Endodermal cell (in vitro differentiated cells): ENCODE results near the gene PTPN5. TPM values are rescaled to one million over a fixed set of nuclear protein-coding genes. Genes with fewer than 3 reads are reported as not detected.

Experiments used
- DNase-seq: peaks from one replicate; pipeline ENCODE4 v3.0.0-alpha.2; 2017
- H3K27ac ChIP-seq: 2 replicates; pipeline ENCODE4 v1.5.1; 2013; ENCODE audit warnings: mild to moderate bottlenecking, low read depth, low read length, moderate library complexity
- H3K27me3 ChIP-seq: 2 replicates; pipeline ENCODE4 v1.6.1; 2013; ENCODE audit warnings: mild to moderate bottlenecking, low read length, moderate library complexity; ENCODE audit not compliant: insufficient read depth, control insufficient read depth, poor library complexity, severe bottlenecking
- H3K36me3 ChIP-seq: 2 replicates; pipeline ENCODE4 v1.7.0; 2013; ENCODE audit warnings: mild to moderate bottlenecking, low read length, moderate library complexity; ENCODE audit not compliant: control insufficient read depth, insufficient read depth
- H3K4me1 ChIP-seq: one replicate; pipeline ENCODE4 v1.7.0; 2013; ENCODE audit warnings: low read length; ENCODE audit not compliant: control insufficient read depth, insufficient read depth
- H3K4me3 ChIP-seq: 2 replicates; pipeline ENCODE4 v1.5.1; 2013; ENCODE audit warnings: mild to moderate bottlenecking, low read length, moderate library complexity
- H3K9ac ChIP-seq: 2 replicates; pipeline ENCODE4 v1.6.1; 2013; ENCODE audit warnings: mild to moderate bottlenecking, low read length, moderate library complexity; ENCODE audit not compliant: poor library complexity, severe bottlenecking; ENCODE audit errors: extremely low read depth
- H3K9me3 ChIP-seq: 2 replicates; pipeline ENCODE4 v1.6.1; 2013; ENCODE audit warnings: mild to moderate bottlenecking, low read length, moderate library complexity; ENCODE audit not compliant: control insufficient read depth
- H3K27ac Mint-ChIP-seq: 2 replicates; pipeline ENCODE4 v1.8.0; 2020; ENCODE audit warnings: mixed read lengths
- H3K27me3 Mint-ChIP-seq: 2 replicates; pipeline ENCODE4 v1.8.0; 2021; ENCODE audit warnings: mild to moderate bottlenecking, mixed read lengths; ENCODE audit not compliant: insufficient read depth
- H3K36me3 Mint-ChIP-seq: 2 replicates; pipeline ENCODE4 v1.8.0; 2020; ENCODE audit warnings: low read depth, mixed read lengths
- H3K4me1 Mint-ChIP-seq: 2 replicates; pipeline ENCODE4 v1.8.0; 2020; ENCODE audit warnings: mixed read lengths
- H3K4me3 Mint-ChIP-seq: 2 replicates; pipeline ENCODE4 v1.8.0; 2020; ENCODE audit warnings: mild to moderate bottlenecking, moderate library complexity, mixed read lengths
- H3K9me3 Mint-ChIP-seq: 2 replicates; pipeline ENCODE4 v1.8.0; 2020; ENCODE audit warnings: mild to moderate bottlenecking, mixed read lengths
- CTCF ChIP-seq: fragments of 200-600 bp; sonication (generic); conservative IDR thresholded peaks from 2 replicates; pipeline ENCODE4 v1.5.0; 2021; ENCODE audit warnings: antibody characterized with exemption, mild to moderate bottlenecking
- WGBS, 2 experiments: methylation state at CpG; one replicate each; pipeline versions ENCODE4 v1.1.5 to v1.1.7; 2013; ENCODE audit warnings: missing lambda C conversion rate in 2 of 2, mixed read lengths in 1 of 2; ENCODE audit not compliant: insufficient coverage in 1 of 2, insufficient read length in 1 of 2; 5-methylcytosine and 5-hydroxymethylcytosine counted together
- total RNA-seq, 2 donors: library from RNA; stranded (reverse); fragmentation: NEBNext Ultra II Directional in 1 of 2; extraction: Animal tissue kit (Norgen Biotek cat#: 25700) in 1 of 2; gene quantifications; 2 replicates in 1 of 2; 3 replicates in 1 of 2; pipeline ENCODE4 v1.2.1, GENCODE V29; 2021

The PTPN5 gene
- total RNA-seq, 2 donors from 2014 or later = 27.6 to 51.0 TPM

DNA sequence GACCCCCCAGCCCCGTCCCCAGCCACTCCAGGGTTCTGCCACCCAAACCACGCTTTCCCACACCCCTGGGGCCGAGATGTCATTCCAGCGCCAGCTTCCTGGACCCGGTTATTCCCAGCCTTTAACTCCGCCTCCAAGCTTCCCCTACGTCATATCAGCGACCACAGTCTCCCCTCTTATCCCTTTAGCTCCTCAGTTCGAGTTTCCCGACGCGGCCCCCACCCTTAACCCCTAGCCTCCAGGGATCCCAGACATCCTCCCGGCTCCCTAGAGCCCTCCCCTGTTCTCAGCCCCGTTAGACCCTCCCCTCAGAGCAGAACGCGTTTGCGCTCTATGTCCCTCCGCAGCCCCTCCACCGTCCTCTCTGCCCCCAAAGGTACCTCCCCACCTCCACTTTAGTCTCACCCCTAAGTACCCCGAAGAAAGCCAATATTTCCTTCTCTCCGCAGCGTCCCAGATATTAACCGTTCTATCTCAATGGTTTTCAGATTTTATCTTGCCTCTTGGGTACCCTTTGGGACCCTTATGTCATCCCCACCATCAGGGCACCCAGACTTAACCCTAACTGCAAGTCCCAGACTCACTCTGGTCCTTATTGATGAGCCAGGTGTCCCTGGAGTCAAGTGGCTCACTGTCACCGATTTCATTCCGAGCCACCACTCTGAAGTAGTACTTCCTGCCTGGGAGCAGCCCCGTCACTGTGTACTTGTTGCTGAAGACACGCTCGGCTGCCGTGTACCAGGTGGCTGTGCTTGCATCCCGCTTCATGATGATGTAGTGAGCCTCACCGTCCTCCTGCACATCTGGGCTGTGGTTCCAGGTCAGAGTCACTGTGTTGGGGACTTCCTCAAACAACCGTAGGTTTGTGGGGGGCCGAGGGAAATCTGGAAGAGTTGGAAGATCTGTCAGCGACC is 85.0 kb downstream of the PTPN5 start:
- Mint-ChIP-seq H3K27me3 (peaks cover 25% of the 10 kb centered on the region), H3K4me1 (peaks cover 39% of the 10 kb centered on the region), H3K9me3 (no peaks in the 10 kb centered on the region), H3K4me3 (peak overlapping the region; percentile 58), H3K27ac (peak overlapping the region; percentile 75), H3K36me3 (peaks cover under 1% of the 10 kb centered on the region)
- no peak overlapping the region for H3K9ac ChIP-seq
- 81 to 86% methylated on average over 25 to 34 of the region's 34 CpGs for WGBS, 2 experiments
- TF ChIP-seq CTCF = no peak
- peaks cover 30% of the 10 kb centered on the region for H3K4me1 ChIP-seq
- peaks cover under 1% of the 10 kb centered on the region for H3K36me3 ChIP-seq
- no peak overlapping the region for H3K4me3 ChIP-seq
- H3K27ac ChIP-seq = no peak overlapping the region
- H3K9me3 ChIP-seq = no peaks in the 10 kb centered on the region
- peaks cover 8% of the 10 kb centered on the region for H3K27me3 ChIP-seq
- DNase-seq = no peak

DNA sequence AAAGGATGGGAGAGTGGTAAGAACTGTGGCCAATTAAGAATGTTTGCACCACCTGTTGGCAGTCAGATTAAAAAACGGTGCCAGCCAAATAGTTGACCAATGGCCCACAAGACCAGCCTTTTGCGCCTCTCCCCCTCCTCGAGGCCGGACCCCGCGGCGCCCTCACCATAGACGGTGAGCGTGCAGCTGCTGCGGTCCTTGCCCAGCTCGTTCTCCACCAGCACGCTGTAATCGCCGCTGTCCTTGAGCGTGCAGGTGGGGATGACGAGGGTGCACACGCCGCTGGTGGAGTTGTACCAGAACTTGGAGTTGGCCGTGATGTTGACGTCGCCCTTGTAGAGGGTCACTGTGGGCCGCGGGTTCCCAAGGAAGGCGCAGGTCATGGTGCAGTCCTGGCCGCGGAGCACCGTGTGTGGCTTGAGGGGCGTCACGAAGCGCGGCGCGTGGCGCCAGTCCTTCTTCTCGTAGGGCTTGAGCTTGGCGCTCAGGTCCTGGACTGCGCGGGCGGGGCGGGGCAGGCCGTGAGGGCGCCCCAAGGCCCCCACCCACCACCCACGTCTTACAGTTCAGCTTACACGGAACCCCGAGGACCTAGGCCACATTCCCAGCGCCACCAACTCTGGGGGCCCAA is 85.8 kb downstream of the PTPN5 start:
- Histone ChIP-seq H3K9ac (no peak overlapping the region), H3K4me1 (peaks cover 30% of the 10 kb centered on the region), H3K36me3 (peaks cover 4% of the 10 kb centered on the region), H3K4me3 (no peak overlapping the region), H3K27ac (no peak overlapping the region), H3K9me3 (no peaks in the 10 kb centered on the region), H3K27me3 (peaks cover 6% of the 10 kb centered on the region)
- Mint-ChIP-seq H3K27me3 (peaks cover 25% of the 10 kb centered on the region), H3K9me3 (no peaks in the 10 kb centered on the region), H3K4me3 (peak overlapping the region; percentile 58), H3K36me3 (peaks cover 7% of the 10 kb centered on the region), H3K4me1 (peaks cover 39% of the 10 kb centered on the region), H3K27ac (no peak overlapping the region)
- no peak for DNase-seq
- no peak for TF ChIP-seq CTCF
- 77 to 83% methylated on average over 27 to 46 of the region's 46 CpGs for WGBS, 2 experiments

GRCh38 chr11:18704698-18705097 is 86.9 kb downstream of the PTPN5 start:
- 40 to 89% methylated on average over 1 of the region's 1 CpG for WGBS, 2 experiments
- H3K4me3 Mint-ChIP-seq = no peak overlapping the region
- peaks cover 45% of the 10 kb centered on the region for H3K4me1 Mint-ChIP-seq
- Histone ChIP-seq H3K27me3 (no peaks in the 10 kb centered on the region), H3K4me1 (peaks cover 30% of the 10 kb centered on the region), H3K27ac (no peak overlapping the region), H3K9ac (no peak overlapping the region), H3K9me3 (no peaks in the 10 kb centered on the region), H3K4me3 (peak overlapping the region; percentile 11), H3K36me3 (peaks cover 4% of the 10 kb centered on the region)
- TF ChIP-seq CTCF = no peak
- DNase-seq = no peak
- peaks cover 7% of the 10 kb centered on the region for H3K36me3 Mint-ChIP-seq
- no peak overlapping the region for H3K27ac Mint-ChIP-seq
- H3K27me3 Mint-ChIP-seq = peaks cover 23% of the 10 kb centered on the region
- no peaks in the 10 kb centered on the region for H3K9me3 Mint-ChIP-seq
